ENCODE data around the gene PRKAR2A.

PRKAR2A gene

DNA sequence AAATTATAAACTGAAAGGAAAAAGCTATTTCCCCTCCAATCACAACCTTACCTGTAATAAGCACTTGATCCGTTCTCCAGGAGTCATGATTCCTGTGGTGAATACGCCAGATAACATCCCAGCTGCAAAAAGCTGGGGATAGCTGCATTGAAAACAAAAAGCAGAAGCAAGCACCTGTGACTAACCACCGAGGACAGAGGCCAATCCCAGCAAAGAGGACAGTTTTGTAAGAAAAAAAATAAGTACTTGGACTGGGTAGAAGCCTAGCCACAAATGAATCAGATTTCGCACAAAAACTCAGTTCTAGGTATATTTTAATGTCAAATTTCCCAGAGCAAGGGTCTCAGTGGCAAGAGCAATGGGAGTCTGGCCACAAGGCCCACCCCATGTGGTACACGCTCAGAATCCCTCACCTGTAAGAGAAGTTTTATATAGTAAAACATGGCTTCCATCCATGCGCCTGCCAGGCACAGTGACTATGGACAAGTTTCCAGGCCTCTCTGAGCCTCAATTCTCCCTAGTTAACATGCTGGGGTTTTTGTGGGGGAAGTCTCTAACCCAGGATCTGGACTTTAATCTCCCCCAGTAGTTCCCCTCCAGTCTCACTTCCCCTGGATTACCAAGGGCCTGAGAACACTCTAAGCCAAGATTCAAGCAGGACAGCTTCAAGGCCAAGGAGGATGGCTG lies 31.8 kb upstream of the PRKAR2A start:
- Histone ChIP-seq H3K4me3 (ENCODE audit: low read depth, low read length) (no peak overlapping the region), H3K27ac (ENCODE audit: extremely low read depth, low read depth, low read length) (no peak overlapping the region), H3K4me1 (ENCODE audit: control insufficient read depth, insufficient read depth, low read length) (no peaks in the 10 kb centered on the region), H3K9me3 (ENCODE audit: control insufficient read depth, insufficient read depth, low read depth, low read length) (no peaks in the 10 kb centered on the region), H3K36me3 (ENCODE audit: control insufficient read depth in 2 of 2, insufficient read depth in 1 of 2, low read length in 2 of 2) (peaks cover 0 to 4% of the 10 kb centered on the region in 2 experiments; a peak in 1 of 3 replicates)
- POLR2A ChIA-PET, result interaction anchor here (0.6 kb wide), 2 partner anchors 38 to 265 kb away, joined by 3 to 4 read pairs; no protein-coding TSS in a partner anchor
- no peak for TF ChIP-seq ZNF404 (tag by site-specific recombination; IDR thresholded peaks at IDR 0.05)
- TF ChIP-seq ZNF174 (tag by site-specific recombination; IDR thresholded peaks at IDR 0.05), result no peak
- TF ChIP-seq GLI4 (tag by site-specific recombination; IDR thresholded peaks at IDR 0.05), result no peak
- TF ChIP-seq ZNF37A (tag by site-specific recombination; IDR thresholded peaks at IDR 0.05), result no peak
- no peak for TF ChIP-seq ZNF473 (tag by site-specific recombination; IDR thresholded peaks at IDR 0.05)
- TF ChIP-seq ZNF670 (tag by site-specific recombination; IDR thresholded peaks at IDR 0.05; ENCODE audit: low read depth), result no peak
- TF ChIP-seq, protein P1, sequence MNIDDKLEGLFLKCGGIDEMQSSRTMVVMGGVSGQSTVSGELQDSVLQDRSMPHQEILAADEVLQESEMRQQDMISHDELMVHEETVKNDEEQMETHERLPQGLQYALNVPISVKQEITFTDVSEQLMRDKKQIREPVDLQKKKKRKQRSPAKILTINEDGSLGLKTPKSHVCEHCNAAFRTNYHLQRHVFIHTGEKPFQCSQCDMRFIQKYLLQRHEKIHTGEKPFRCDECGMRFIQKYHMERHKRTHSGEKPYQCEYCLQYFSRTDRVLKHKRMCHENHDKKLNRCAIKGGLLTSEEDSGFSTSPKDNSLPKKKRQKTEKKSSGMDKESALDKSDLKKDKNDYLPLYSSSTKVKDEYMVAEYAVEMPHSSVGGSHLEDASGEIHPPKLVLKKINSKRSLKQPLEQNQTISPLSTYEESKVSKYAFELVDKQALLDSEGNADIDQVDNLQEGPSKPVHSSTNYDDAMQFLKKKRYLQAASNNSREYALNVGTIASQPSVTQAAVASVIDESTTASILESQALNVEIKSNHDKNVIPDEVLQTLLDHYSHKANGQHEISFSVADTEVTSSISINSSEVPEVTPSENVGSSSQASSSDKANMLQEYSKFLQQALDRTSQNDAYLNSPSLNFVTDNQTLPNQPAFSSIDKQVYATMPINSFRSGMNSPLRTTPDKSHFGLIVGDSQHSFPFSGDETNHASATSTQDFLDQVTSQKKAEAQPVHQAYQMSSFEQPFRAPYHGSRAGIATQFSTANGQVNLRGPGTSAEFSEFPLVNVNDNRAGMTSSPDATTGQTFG (tag by site-specific recombination; IDR thresholded peaks at IDR 0.05; ENCODE audit: borderline replicate concordance), result no peak
- TF ChIP-seq ZNF768 (tag by site-specific recombination; IDR thresholded peaks at IDR 0.05), result no peak
- TF ChIP-seq, protein P2, sequence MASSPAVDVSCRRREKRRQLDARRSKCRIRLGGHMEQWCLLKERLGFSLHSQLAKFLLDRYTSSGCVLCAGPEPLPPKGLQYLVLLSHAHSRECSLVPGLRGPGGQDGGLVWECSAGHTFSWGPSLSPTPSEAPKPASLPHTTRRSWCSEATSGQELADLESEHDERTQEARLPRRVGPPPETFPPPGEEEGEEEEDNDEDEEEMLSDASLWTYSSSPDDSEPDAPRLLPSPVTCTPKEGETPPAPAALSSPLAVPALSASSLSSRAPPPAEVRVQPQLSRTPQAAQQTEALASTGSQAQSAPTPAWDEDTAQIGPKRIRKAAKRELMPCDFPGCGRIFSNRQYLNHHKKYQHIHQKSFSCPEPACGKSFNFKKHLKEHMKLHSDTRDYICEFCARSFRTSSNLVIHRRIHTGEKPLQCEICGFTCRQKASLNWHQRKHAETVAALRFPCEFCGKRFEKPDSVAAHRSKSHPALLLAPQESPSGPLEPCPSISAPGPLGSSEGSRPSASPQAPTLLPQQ (tag by site-specific recombination; IDR thresholded peaks at IDR 0.05), result no peak
- TF ChIP-seq ZNF664 (tag by site-specific recombination; IDR thresholded peaks at IDR 0.05), result no peak
- CTCF ChIA-PET, result no interaction called here

DNA sequence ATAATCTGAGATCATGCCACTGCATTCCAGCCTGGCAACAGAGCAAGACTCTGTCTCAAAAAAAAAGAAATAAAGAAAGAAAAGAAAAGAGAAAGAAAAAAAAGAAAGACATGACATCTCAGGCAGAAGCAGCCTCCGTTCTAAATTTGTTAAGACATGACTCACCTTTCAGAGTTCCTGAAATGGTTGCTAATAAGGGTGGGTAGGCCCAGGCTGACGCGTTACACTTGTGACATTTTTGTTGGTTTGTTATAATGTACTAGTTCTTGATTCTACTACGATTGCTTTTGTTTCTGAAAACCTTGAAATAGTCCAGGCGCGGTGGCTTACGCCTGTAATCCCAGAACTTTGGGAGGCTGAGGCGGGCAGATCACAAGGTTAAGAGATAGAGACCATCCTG lies 30.0 kb upstream of the PRKAR2A start:
- POLR2A ChIA-PET, result no interaction called here
- Histone ChIP-seq H3K4me1 (ENCODE audit: control insufficient read depth, insufficient read depth, low read length) (no peaks in the 10 kb centered on the region), H3K4me3 (ENCODE audit: low read depth, low read length) (no peak overlapping the region), H3K27ac (ENCODE audit: extremely low read depth, low read depth, low read length) (no peak overlapping the region), H3K36me3 (ENCODE audit: control insufficient read depth in 2 of 2, insufficient read depth in 1 of 2, low read length in 2 of 2) (no peaks in the 10 kb centered on the region), H3K9me3 (ENCODE audit: control insufficient read depth, insufficient read depth, low read depth, low read length) (no peaks in the 10 kb centered on the region)
- TF ChIP-seq, protein P2 (tag by site-specific recombination; IDR thresholded peaks at IDR 0.05), result no peak
- TF ChIP-seq, protein P3, sequence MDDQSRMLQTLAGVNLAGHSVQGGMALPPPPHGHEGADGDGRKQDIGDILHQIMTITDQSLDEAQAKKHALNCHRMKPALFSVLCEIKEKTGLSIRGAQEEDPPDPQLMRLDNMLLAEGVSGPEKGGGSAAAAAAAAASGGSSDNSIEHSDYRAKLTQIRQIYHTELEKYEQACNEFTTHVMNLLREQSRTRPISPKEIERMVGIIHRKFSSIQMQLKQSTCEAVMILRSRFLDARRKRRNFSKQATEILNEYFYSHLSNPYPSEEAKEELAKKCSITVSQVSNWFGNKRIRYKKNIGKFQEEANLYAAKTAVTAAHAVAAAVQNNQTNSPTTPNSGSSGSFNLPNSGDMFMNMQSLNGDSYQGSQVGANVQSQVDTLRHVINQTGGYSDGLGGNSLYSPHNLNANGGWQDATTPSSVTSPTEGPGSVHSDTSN (CRISPR knock-in tag; IDR thresholded peaks at IDR 0.05), result no peak
- TF ChIP-seq, protein P4, sequence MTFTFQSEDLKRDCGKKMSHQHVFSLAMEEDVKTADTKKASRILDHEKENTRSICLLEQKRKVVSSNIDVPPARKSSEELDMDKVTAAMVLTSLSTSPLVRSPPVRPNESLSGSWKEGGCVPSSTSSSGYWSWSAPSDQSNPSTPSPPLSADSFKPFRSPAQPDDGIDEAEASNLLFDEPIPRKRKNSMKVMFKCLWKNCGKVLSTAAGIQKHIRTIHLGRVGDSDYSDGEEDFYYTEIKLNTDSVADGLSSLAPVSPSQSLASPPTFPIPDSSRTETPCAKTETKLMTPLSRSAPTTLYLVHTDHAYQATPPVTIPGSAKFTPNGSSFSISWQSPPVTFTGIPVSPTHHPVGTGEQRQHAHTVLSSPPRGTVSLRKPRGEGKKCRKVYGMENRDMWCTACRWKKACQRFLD (tag by site-specific recombination; IDR thresholded peaks at IDR 0.05), result no peak
- no peak for TF ChIP-seq GLI4 (tag by site-specific recombination; IDR thresholded peaks at IDR 0.05)
- TF ChIP-seq ZNF548 (tag by site-specific recombination; IDR thresholded peaks at IDR 0.05), result no peak
- no peak for TF ChIP-seq ZNF791 (tag by site-specific recombination; IDR thresholded peaks at IDR 0.05)
- TF ChIP-seq, protein P5, sequence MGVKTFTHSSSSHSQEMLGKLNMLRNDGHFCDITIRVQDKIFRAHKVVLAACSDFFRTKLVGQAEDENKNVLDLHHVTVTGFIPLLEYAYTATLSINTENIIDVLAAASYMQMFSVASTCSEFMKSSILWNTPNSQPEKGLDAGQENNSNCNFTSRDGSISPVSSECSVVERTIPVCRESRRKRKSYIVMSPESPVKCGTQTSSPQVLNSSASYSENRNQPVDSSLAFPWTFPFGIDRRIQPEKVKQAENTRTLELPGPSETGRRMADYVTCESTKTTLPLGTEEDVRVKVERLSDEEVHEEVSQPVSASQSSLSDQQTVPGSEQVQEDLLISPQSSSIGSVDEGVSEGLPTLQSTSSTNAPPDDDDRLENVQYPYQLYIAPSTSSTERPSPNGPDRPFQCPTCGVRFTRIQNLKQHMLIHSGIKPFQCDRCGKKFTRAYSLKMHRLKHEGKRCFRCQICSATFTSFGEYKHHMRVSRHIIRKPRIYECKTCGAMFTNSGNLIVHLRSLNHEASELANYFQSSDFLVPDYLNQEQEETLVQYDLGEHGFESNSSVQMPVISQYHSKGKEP (tag by site-specific recombination; IDR thresholded peaks at IDR 0.05), result no peak
- no peak for TF ChIP-seq ZFHX2 (tag by site-specific recombination; conservative IDR thresholded peaks at IDR 0.05)
- TF ChIP-seq OSR2 (tag by site-specific recombination; IDR thresholded peaks at IDR 0.05), result no peak
- no peak for TF ChIP-seq HOXA7 (CRISPR knock-in tag; IDR thresholded peaks at IDR 0.05; ENCODE audit: borderline replicate concordance)
- no peak for TF ChIP-seq KLF1 (tag by site-specific recombination; IDR thresholded peaks at IDR 0.05)
- no peak for TF ChIP-seq MYNN (tag by site-specific recombination; IDR thresholded peaks at IDR 0.05; ENCODE audit: borderline replicate concordance)
- CTCF ChIA-PET, result no interaction called here

Measured in HEK293 (cell line).